Kidney (tissue), 14 donors: ENCODE data around the gene ALDOA. TPM values are rescaled to one million over a fixed set of nuclear protein-coding genes. Genes with fewer than 3 reads are reported as not detected.
"Not testable (repeated sequence)": the region's sequence is repeated elsewhere in the genome, so short reads cannot be mapped to it uniquely, and the experiment has no call there.

Source experiments
- DNase-seq, 5 donors: peaks; one replicate each; pipeline ENCODE4 v3.0.0-alpha.2; 2013 to 2020
- FAIRE-seq: peaks from 2 replicates; lab custom pipeline; 2012; peaks lifted over from hg19 to GRCh38; lab: Jason Lieb, UNC
- H3K27ac ChIP-seq, 2 donors: one replicate each; pipeline ENCODE4 v1.7.0; 2013; ENCODE audit warnings: low read depth in 2 of 2, low read length in 2 of 2, inconsistent platforms in 1 of 2
- H3K27me3 ChIP-seq: one replicate; pipeline ENCODE4 v1.7.1; 2013; ENCODE audit warnings: low read length, inconsistent platforms; ENCODE audit not compliant: control insufficient read depth, insufficient read depth
- H3K36me3 ChIP-seq, 3 donors: one replicate each; pipeline versions ENCODE4 v1.7.0 to v1.7.1; 2013; ENCODE audit warnings: low read length in 3 of 3, control low read depth in 1 of 3, inconsistent platforms in 1 of 3; ENCODE audit not compliant: insufficient read depth in 3 of 3, control insufficient read depth in 2 of 3
- H3K4me1 ChIP-seq, 3 donors: one replicate each; pipeline versions ENCODE4 v1.7.0 to v1.7.1; 2013; ENCODE audit warnings: low read length in 3 of 3, inconsistent platforms in 1 of 3, low read depth in 1 of 3; ENCODE audit not compliant: control insufficient read depth in 2 of 3, insufficient read depth in 2 of 3
- H3K4me3 ChIP-seq, 3 donors: one replicate each; pipeline versions ENCODE4 v1.7.0 to v1.8.1; 2013; ENCODE audit warnings: low read length in 3 of 3, control low read depth in 1 of 3, inconsistent platforms in 1 of 3
- H3K9ac ChIP-seq, 3 donors: one replicate each; pipeline versions ENCODE4 v1.7.0 to v1.7.1; 2013; ENCODE audit warnings: low read length in 3 of 3, control low read depth in 1 of 3, inconsistent platforms in 1 of 3
- H3K9me3 ChIP-seq, 3 donors: one replicate each; pipeline versions ENCODE4 v1.7.0 to v1.7.1; 2013; ENCODE audit warnings: low read length in 3 of 3, control low read depth in 1 of 3, inconsistent platforms in 1 of 3; ENCODE audit not compliant: control insufficient read depth in 2 of 3, insufficient read depth in 1 of 3
- intact Hi-C: fragments of 100-400 bp; cut with DNase I; formaldehyde crosslinking; loops from one replicate; pipeline ENCODE4 v1.11.1; 2022
- polyA plus RNA-seq: library from polyadenylated mRNA; stranded (reverse); fragments of 350-450 nt; fragmentation: Illumina TruSeq; extraction: RNeasy Lipid Tissue Mini Kit (QIAGEN cat#74804); gene quantifications from one replicate; pipeline ENCODE4 v1.2.3, GENCODE V29; 2014; ENCODE audit warnings: low read depth, low replicate concordance; ENCODE audit not compliant: insufficient read depth
- total RNA-seq: library from RNA; stranded (reverse); fragmentation: NEBNext Ultra II Directional; extraction: Animal tissue kit (Norgen Biotek cat#: 25700); gene quantifications from one replicate; pipeline ENCODE4 v1.2.1, GENCODE V29; 2021
- TF ChIP-seq, protein P1 (sequence below): IDR thresholded peaks from 3 replicates; pipeline ENCODE4 v1.5.1; 2012; ENCODE audit warnings: mild to moderate bottlenecking, moderate library complexity, borderline replicate concordance; ENCODE audit not compliant: insufficient read depth; ENCODE audit errors: extremely low read depth
- donor health status: control.
- donor health status: control.
- donor health status: control.
- donor health status: control.
- donor health status: control.
- donor health status: DM: yes; HTN: yes; CAD: no.
- donor health status: Normal renal cell carcinoma (clear cell type).

Gene ALDOA
- total and polyA plus RNA-seq, 2 donors from 2014 or later, result 1,017 to 1,506 TPM

DNA sequence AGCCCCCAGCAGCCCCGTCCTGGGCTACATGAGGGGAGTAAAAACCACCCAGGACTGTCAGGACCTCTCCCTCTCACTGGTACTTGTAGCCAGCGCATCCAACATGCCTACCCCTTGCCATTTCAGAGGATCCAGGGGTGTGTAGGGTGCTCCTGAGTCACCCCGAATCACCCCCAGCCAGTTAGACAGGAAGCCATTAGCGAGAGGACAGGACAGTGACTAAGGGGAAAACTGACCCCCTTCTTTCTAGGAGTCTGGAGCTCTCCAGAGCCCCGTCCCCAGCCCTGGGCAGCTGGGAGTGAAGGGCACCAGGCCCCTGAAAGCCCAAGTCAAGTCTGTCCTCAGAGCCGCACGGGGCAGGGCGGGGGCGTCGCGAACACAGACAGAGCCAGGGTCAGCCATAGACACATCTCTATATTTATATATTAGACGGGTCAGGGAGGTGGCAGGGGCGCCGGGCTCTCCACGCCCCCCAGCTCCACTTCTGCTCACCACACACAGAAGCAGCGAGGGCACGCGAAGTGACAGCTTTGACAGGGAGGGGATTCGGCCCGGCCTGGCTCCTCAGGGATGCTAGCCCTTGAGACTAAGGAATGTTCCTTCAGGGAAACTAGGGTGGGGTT, 48.3 kb downstream of the ALDOA start:
- Histone ChIP-seq H3K27ac (peak overlapping the region; percentile 23 to 45), H3K4me1 (peaks cover 0 to 9% (median 0%) of the 10 kb centered on the region in 3 donors), H3K27me3 (no peaks in the 10 kb centered on the region), H3K9ac (no peak overlapping the region), H3K36me3 (peaks cover 4 to 19% (median 12%) of the 10 kb centered on the region in 3 donors), H3K4me3 (no peak overlapping the region), H3K9me3 (no peaks in the 10 kb centered on the region)
- intact Hi-C loops, result no loop called here
- FAIRE-seq (no peak), DNase-seq (no peak)
- TF ChIP-seq, protein P1, sequence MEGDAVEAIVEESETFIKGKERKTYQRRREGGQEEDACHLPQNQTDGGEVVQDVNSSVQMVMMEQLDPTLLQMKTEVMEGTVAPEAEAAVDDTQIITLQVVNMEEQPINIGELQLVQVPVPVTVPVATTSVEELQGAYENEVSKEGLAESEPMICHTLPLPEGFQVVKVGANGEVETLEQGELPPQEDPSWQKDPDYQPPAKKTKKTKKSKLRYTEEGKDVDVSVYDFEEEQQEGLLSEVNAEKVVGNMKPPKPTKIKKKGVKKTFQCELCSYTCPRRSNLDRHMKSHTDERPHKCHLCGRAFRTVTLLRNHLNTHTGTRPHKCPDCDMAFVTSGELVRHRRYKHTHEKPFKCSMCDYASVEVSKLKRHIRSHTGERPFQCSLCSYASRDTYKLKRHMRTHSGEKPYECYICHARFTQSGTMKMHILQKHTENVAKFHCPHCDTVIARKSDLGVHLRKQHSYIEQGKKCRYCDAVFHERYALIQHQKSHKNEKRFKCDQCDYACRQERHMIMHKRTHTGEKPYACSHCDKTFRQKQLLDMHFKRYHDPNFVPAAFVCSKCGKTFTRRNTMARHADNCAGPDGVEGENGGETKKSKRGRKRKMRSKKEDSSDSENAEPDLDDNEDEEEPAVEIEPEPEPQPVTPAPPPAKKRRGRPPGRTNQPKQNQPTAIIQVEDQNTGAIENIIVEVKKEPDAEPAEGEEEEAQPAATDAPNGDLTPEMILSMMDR, result no peak

DNA sequence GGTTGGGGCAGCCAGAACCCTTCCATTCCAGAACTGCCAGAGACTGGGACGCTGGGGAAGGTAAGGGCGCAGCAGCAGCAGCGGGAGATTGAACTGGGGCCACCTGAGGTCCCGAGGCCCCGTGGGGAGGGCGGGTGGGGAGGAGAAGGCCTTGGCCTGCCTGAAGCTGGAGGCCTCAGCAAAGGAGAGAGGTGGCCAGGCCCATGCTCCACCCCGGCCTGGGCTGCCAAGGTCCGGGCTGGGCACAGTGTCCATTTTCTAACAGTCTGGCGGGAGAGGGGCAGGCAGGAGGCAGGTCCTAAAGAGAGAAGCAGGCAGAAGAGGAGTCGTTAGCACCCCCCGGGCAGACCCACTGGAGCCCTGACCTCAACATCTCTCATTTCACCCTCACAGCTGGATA, 48.9 kb downstream of the ALDOA start:
- TF ChIP-seq, protein P1, result no peak
- intact Hi-C loops, result no loop called here
- peaks cover 0 to 9% (median 0%) of the 10 kb centered on the region in 3 donors for H3K4me1 ChIP-seq
- H3K9me3 ChIP-seq, result no peaks in the 10 kb centered on the region
- no peak overlapping the region for H3K27ac ChIP-seq
- H3K27me3 ChIP-seq, result no peaks in the 10 kb centered on the region
- no peak overlapping the region for H3K4me3 ChIP-seq
- H3K9ac ChIP-seq, result no peak overlapping the region
- H3K36me3 ChIP-seq, result peaks cover 5 to 22% (median 12%) of the 10 kb centered on the region in 3 donors
- FAIRE-seq, result no peak
- no peak for DNase-seq

DNA sequence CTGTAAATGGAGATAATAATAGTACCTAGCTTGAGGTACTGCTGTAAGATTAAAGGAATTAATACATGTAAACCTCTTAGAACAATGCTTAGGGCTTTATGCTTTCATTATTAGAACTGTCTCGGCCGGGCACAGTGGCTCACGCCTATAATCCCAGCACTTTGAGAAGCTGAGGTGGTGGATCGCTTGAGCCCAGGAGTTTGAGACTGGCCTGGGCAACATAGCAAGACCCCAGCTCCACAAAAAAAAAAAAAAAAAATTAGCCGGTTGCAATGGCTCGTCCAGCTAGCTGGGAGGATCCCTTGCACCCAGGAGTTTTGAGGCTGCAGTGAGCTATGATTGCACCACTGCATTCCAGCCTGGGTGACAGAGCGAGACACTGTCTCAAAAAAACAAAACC, 49.3 kb downstream of the ALDOA start:
- FAIRE-seq, H3K9me3 ChIP-seq, H3K9ac ChIP-seq, DNase-seq, H3K27me3 ChIP-seq, H3K4me1 ChIP-seq, intact Hi-C loops, H3K27ac ChIP-seq, H3K4me3 ChIP-seq: not testable (repeated sequence)
- peaks cover 7 to 26% (median 12%) of the 10 kb centered on the region in 3 donors for H3K36me3 ChIP-seq

DNA sequence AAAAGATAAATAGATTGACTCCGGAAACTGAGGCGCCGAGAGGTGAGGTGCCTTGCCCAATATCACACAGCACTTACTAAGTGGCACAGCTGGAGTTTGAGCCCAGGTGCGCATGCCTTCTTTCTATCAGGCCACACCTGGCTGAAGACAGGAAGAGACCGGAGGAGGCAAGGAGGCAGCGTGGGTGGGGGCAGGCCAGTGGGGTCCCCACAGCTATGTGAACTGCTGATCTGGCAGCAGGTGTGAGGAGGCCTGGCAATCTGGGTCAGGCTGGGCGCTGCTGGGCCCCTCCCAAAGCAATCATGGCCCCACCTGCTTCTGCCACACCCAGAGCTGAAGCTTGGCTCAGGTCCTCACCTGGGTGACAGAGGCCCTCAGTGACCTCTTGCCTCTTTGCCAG, 49.7 kb downstream of the ALDOA start:
- Histone ChIP-seq H3K9ac (no peak overlapping the region), H3K4me3 (no peak overlapping the region), H3K9me3 (no peaks in the 10 kb centered on the region), H3K27me3 (no peaks in the 10 kb centered on the region), H3K27ac (no peak overlapping the region), H3K4me1 (peaks cover 0 to 9% (median 0%) of the 10 kb centered on the region in 3 donors), H3K36me3 (peaks cover 7 to 26% (median 12%) of the 10 kb centered on the region in 3 donors)
- TF ChIP-seq, protein P1, result no peak
- intact Hi-C loops, result no loop called here
- peak in 1 of 5 donors; percentile 40 for DNase-seq
- no peak for FAIRE-seq
